Measurements from ENCODE around the gene DACH1.

Gene DACH1

DNA sequence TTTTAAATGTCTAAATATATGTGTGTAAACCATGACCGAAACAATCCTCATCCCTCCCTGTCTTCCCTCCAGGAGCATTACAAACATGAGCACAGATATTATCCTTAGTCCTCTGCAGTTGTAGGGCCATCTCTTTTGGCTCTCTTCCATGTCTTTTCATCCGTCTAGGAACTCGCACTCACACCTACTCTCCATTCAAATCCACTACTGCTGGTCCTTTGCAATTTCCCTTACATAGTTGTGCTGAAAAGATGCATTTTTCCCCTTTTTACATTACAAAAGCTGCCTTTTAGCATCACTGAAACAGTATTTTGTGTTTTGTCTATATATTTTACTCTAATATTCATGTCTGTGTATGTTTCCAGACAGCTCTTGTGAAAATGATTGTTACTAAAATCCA is 237.8 kb downstream of the DACH1 start:
- no peak overlapping the region for H3K27ac ChIP-seq (ENCODE audit: low read length)
- H3K36me3 ChIP-seq (ENCODE audit: control insufficient read depth, insufficient read depth, low read length): no peaks in the 10 kb centered on the region
- no peaks in the 10 kb centered on the region for H3K9me3 ChIP-seq (ENCODE audit: control insufficient read depth, insufficient read depth, low read length)
- no peak overlapping the region for H3K4me3 ChIP-seq (ENCODE audit: low read length)
- no peak for DNase-seq (ENCODE audit: low read depth, low spot score)
- no peaks in the 10 kb centered on the region for H3K27me3 ChIP-seq (ENCODE audit: control insufficient read depth, insufficient read depth, low read length)
- no CpG with 5 or more reads among the region's 3 CpGs for WGBS (ENCODE audit: insufficient coverage, insufficient read length)
- peaks cover 3% of the 10 kb centered on the region; the same call in 1 of the 2 replicates for H3K4me1 ChIP-seq (ENCODE audit: control insufficient read depth, insufficient read depth, low read length)

DNA sequence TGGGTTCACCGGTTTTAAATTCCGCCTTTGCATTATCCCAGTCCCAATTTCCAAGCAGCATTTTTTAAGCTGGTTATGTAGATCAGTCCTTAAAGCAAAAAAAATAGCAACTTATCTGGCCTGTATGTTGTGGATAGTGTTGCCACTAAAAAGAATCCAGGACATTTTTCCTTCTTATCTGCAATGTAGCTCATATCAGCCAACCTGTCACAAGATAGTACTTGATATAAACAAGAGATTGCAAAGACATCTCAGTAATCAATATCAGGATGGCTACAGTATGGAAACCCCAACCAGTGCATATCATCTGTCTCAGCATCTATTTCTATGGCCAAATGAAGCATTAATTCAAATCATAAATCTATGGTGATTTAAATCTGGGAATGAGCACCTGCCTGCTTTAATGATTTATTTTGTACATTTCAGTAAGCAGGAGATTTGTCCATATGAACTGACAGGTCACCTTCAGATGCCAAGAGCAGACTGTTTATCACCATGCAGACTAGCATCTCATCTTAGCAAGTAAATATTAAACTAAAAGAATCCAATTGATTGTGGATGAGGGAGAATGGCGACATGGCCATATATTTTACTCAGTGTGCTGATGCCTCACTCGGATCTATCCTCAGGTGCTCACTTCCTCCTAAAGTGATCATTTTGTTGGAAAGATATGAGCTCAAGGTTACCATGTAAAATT is 240.4 kb downstream of the DACH1 start:
- no CpG with 5 or more reads among the region's 4 CpGs for WGBS (ENCODE audit: insufficient coverage, insufficient read length)

DNA sequence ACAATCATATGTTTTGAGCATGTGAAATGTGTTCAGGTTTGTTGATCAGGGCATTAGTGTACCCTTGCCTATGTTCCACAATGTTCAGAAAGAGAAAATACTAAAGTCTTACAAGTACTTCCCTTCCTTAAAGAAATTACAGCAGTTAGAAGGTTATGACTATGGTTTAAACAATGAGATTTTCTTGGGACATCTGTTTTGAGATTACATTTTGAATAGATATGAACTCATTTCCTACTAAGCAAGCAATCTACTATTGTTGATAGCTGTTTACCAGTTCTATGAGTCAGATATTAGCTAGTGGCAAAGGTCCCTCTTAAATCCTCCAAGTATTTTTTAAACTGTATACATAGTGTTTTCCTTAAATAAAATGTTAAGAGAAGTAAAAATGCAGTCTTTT is 241.3 kb downstream of the DACH1 start:
- H3K36me3 ChIP-seq (ENCODE audit: control insufficient read depth, insufficient read depth, low read length): no peaks in the 10 kb centered on the region
- H3K27ac ChIP-seq (ENCODE audit: low read length): no peak overlapping the region
- no peak for DNase-seq (ENCODE audit: low read depth, low spot score)
- no peak overlapping the region for H3K4me3 ChIP-seq (ENCODE audit: low read length)
- H3K4me1 ChIP-seq (ENCODE audit: control insufficient read depth, insufficient read depth, low read length): peaks cover 3% of the 10 kb centered on the region; the same call in 1 of the 2 replicates
- no peaks in the 10 kb centered on the region for H3K9me3 ChIP-seq (ENCODE audit: control insufficient read depth, insufficient read depth, low read length)
- no peaks in the 10 kb centered on the region for H3K27me3 ChIP-seq (ENCODE audit: control insufficient read depth, insufficient read depth, low read length)

More for the DNA sequence above, 240.4 kb downstream of the DACH1 start:
- no peaks in the 10 kb centered on the region for H3K9me3 ChIP-seq (ENCODE audit: control insufficient read depth, insufficient read depth, low read length)
- DNase-seq (ENCODE audit: low read depth, low spot score): no peak
- peaks cover 3% of the 10 kb centered on the region; the same call in 1 of the 2 replicates for H3K4me1 ChIP-seq (ENCODE audit: control insufficient read depth, insufficient read depth, low read length)
- H3K27me3 ChIP-seq (ENCODE audit: control insufficient read depth, insufficient read depth, low read length): no peaks in the 10 kb centered on the region
- no peak overlapping the region for H3K4me3 ChIP-seq (ENCODE audit: low read length)
- H3K36me3 ChIP-seq (ENCODE audit: control insufficient read depth, insufficient read depth, low read length): no peaks in the 10 kb centered on the region
- H3K27ac ChIP-seq (ENCODE audit: low read length): no peak overlapping the region

DNA sequence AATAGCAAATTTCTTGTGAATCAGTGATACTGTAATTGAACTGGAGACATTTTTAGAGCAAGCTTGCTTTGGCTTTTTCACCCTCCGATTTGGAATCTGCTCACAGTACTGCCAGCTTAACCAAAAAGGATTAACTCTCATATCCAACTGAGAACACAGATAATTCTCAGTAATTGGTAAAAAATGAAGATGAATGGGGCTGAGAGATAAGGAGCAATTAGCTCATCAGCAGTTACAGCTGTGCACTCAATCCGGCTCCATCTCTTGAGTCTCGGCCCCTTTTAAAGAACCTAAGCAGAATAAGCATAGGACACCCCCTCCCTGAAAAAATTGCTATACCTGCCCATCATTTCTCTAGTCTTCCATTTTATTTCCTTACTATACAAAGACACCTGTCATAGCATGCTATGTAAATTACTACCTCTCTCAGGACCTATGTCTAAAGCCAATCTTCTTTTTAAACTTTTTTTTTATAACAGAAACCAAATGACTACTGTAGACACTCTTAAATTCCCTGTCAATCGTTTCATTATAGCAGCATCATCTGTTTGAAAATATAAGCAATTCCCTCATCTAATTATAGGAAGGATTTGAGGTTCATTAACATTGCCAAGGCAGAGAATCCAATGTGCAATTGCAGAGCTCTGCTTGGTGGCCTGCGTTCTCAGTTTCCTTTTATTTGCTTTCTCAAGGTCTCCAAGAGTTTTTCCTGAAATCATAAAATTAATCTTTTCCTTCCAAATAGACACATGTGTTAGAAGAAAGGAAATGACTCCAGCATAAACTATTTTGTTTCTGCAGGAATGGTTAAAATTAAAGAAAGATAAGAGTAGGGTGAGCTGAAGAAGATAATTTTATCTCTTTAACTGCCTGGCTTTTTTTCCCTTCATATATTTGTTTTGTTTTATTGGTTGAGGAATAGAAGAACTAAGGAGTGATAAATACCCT is 242.1 kb downstream of the DACH1 start:
- Histone ChIP-seq H3K27ac (ENCODE audit: low read length) (no peak overlapping the region), H3K4me1 (ENCODE audit: control insufficient read depth, insufficient read depth, low read length) (peaks cover 3% of the 10 kb centered on the region; the same call in 1 of the 2 replicates), H3K9me3 (ENCODE audit: control insufficient read depth, insufficient read depth, low read length) (no peaks in the 10 kb centered on the region), H3K36me3 (ENCODE audit: control insufficient read depth, insufficient read depth, low read length) (no peaks in the 10 kb centered on the region), H3K27me3 (ENCODE audit: control insufficient read depth, insufficient read depth, low read length) (no peaks in the 10 kb centered on the region), H3K4me3 (ENCODE audit: low read length) (no peak overlapping the region)
- no CpG with 5 or more reads among the region's 5 CpGs for WGBS (ENCODE audit: insufficient coverage, insufficient read length)
- no peak for DNase-seq (ENCODE audit: low read depth, low spot score)

DNA sequence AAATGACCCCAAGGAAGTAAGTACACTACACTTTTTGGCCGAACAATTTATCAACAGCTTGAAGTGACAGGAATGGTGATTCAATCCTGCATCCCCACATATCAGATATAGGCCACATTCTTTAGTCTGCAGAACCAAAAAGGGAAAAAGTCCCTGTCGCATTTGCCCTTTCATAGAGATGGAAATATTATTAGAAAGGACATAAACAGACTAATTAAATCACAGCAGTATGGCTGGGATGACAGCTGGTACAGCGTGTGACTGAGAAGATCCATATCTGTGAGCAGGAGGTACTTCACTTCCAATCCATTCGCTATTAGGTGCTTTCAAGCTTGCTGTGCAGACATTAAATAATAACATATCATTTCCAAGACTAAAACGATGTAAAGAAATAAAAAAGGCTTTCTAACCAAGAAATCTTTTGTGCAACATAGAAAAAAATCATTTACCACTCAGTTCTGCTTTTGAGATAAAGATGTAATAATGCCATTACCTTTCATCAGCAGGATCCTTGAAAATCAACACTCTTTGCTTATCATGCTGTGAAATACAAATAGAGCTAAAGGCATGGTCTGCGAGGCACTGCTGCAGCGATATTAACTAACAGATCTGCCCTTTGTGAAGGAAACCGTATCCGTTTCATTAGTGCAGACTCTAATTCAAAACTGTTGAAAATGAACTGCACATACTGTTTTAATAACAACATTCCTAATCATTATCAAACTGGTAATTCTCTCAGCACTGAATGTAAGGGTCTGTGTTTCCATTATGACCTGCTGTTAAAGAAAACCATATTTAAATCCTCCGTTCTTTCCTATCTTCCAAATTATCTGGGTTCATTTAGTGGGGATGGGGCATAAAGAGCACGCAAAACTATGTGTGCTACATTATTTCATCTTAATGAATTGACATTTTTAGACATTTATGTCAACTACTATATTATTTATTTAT is 245.6 kb downstream of the DACH1 start:
- no peak overlapping the region for H3K4me3 ChIP-seq (ENCODE audit: low read length)
- no peaks in the 10 kb centered on the region for H3K36me3 ChIP-seq (ENCODE audit: control insufficient read depth, insufficient read depth, low read length)
- no peaks in the 10 kb centered on the region for H3K27me3 ChIP-seq (ENCODE audit: control insufficient read depth, insufficient read depth, low read length)
- H3K27ac ChIP-seq (ENCODE audit: low read length): no peak overlapping the region
- DNase-seq (ENCODE audit: low read depth, low spot score): no peak
- no peaks in the 10 kb centered on the region for H3K4me1 ChIP-seq (ENCODE audit: control insufficient read depth, insufficient read depth, low read length)
- no CpG with 5 or more reads among the region's 11 CpGs for WGBS (ENCODE audit: insufficient coverage, insufficient read length)
- no peaks in the 10 kb centered on the region for H3K9me3 ChIP-seq (ENCODE audit: control insufficient read depth, insufficient read depth, low read length)

DNA sequence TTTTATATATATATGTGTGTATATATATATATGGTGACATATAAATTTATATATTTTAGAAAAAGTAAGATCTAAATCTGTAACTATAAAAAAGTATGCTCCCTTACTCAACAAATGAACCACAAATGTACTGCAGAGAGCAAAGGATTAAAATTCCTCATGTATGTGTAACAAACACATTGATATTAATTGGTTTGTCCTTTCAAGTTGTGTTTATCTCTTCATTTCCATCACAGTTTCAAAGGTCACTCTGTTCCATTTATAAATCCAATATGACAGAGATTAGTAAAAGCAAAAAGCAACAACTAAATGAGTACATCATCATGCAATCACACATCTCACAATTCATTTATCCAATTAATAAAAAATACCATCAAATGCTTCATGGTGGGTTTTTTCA is 247.9 kb downstream of the DACH1 start:
- no peaks in the 10 kb centered on the region for H3K4me1 ChIP-seq (ENCODE audit: control insufficient read depth, insufficient read depth, low read length)
- H3K27me3 ChIP-seq (ENCODE audit: control insufficient read depth, insufficient read depth, low read length): no peaks in the 10 kb centered on the region
- no peaks in the 10 kb centered on the region for H3K9me3 ChIP-seq (ENCODE audit: control insufficient read depth, insufficient read depth, low read length)
- H3K27ac ChIP-seq (ENCODE audit: low read length): no peak overlapping the region
- no peak overlapping the region for H3K4me3 ChIP-seq (ENCODE audit: low read length)
- no peak for DNase-seq (ENCODE audit: low read depth, low spot score)
- no peaks in the 10 kb centered on the region for H3K36me3 ChIP-seq (ENCODE audit: control insufficient read depth, insufficient read depth, low read length)

DNA sequence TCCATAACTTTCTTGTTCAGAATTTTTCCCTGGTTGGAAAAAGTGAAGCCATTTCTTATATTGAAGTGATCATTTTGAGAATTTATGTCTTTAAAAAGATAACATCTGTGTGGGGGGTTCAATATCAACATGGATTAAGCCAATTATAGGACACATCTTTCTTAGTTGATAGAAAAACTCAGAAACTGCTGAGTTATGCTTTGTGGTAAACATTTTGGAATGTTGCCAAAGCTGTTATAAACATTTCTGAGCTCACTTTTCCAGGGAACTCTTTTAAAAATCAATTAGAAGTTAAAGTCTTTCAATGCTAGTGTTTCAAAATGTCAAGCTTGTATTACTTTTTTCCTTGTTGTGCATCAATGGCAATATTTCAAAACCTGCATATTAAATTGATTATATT is 248.8 kb downstream of the DACH1 start:
- Histone ChIP-seq H3K27ac (ENCODE audit: low read length) (no peak overlapping the region), H3K36me3 (ENCODE audit: control insufficient read depth, insufficient read depth, low read length) (no peaks in the 10 kb centered on the region), H3K9me3 (ENCODE audit: control insufficient read depth, insufficient read depth, low read length) (no peaks in the 10 kb centered on the region), H3K4me1 (ENCODE audit: control insufficient read depth, insufficient read depth, low read length) (no peaks in the 10 kb centered on the region), H3K4me3 (ENCODE audit: low read length) (no peak overlapping the region), H3K27me3 (ENCODE audit: control insufficient read depth, insufficient read depth, low read length) (no peaks in the 10 kb centered on the region)
- no peak for DNase-seq (ENCODE audit: low read depth, low spot score)

DNA sequence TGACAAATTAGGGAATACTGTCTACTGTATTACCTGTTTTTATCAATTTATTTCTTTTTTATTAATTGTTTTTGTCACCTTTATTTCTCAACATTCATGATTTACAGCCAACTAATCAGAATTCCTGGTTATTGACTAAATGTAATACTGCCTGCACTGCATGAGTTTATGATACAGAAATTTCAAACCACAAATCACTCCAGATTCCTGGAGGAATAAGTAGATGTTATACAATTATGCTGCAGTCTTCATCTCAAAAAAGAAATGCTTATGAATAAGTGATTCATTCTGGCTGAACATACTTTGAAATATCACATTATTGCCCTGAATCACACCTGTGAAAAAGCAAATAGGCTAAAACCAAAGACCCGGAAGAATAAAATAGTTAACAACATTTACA is 249.7 kb downstream of the DACH1 start:
- Histone ChIP-seq H3K27ac (ENCODE audit: low read length) (no peak overlapping the region), H3K9me3 (ENCODE audit: control insufficient read depth, insufficient read depth, low read length) (no peaks in the 10 kb centered on the region), H3K4me1 (ENCODE audit: control insufficient read depth, insufficient read depth, low read length) (no peaks in the 10 kb centered on the region), H3K27me3 (ENCODE audit: control insufficient read depth, insufficient read depth, low read length) (no peaks in the 10 kb centered on the region), H3K36me3 (ENCODE audit: control insufficient read depth, insufficient read depth, low read length) (no peaks in the 10 kb centered on the region), H3K4me3 (ENCODE audit: low read length) (no peak overlapping the region)
- DNase-seq (ENCODE audit: low read depth, low spot score): no peak
- WGBS (ENCODE audit: insufficient coverage, insufficient read length): no CpG with 5 or more reads among the region's 1 CpG

DNA sequence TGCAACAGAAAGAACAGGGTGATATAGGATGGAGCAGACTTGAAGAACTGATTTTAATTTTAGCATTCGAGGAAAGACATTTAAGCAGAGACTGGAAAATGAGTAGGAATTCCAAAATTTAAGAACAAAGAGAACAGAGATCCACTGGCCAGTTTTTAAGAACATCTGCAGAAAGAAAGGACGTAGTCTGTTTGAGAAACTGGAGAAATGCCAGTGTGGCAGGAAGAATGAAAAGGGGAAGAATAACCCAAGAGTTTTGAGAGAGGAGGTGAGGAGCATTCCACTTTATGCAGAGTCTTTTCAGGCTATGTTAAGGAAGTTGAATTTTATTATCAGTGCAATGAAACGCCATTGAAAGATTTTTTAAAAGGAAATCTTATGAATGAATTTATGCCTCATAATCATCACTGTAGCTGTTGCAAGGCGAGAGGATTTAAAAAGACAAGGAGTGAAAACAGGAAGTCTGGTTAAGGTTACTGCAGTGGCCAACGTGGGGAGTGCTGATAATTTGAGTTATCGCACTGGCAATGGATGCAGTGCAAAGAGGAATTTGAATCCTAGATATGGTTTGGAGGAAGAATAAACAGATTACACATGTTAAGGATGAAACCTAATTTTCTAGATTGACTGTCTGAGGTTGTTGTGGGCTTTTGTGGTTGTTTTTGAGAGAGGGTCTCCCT is 253.8 kb downstream of the DACH1 start:
- Histone ChIP-seq H3K9me3 (ENCODE audit: control insufficient read depth, insufficient read depth, low read length) (no peaks in the 10 kb centered on the region), H3K27me3 (ENCODE audit: control insufficient read depth, insufficient read depth, low read length) (no peaks in the 10 kb centered on the region), H3K27ac (ENCODE audit: low read length) (no peak overlapping the region), H3K36me3 (ENCODE audit: control insufficient read depth, insufficient read depth, low read length) (no peaks in the 10 kb centered on the region), H3K4me1 (ENCODE audit: control insufficient read depth, insufficient read depth, low read length) (no peaks in the 10 kb centered on the region), H3K4me3 (ENCODE audit: low read length) (no peak overlapping the region)
- no CpG with 5 or more reads among the region's 6 CpGs for WGBS (ENCODE audit: insufficient coverage, insufficient read length)
- no peak for DNase-seq (ENCODE audit: low read depth, low spot score)

DNA sequence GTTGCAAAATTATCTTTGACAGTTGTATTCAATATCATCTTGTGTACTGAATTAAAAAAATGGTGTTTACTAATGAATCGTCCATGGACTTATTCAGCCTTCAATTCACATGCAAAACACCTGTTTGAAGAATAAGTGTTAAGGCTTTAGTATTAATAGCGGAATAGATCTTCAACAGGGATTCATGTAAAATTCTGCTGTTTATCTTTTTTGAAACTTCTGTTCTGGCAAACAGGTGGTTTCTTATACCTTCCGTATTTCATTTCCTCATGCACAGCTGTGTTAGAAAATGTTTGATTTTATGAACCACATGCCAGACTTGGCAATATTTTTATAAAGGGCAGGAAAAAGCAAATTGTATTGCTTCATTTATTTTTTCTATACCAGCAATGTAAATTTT is 255.7 kb downstream of the DACH1 start:
- no peaks in the 10 kb centered on the region for H3K9me3 ChIP-seq (ENCODE audit: control insufficient read depth, insufficient read depth, low read length)
- no peaks in the 10 kb centered on the region for H3K36me3 ChIP-seq (ENCODE audit: control insufficient read depth, insufficient read depth, low read length)
- DNase-seq (ENCODE audit: low read depth, low spot score): no peak
- no peak overlapping the region for H3K4me3 ChIP-seq (ENCODE audit: low read length)
- no peaks in the 10 kb centered on the region for H3K4me1 ChIP-seq (ENCODE audit: control insufficient read depth, insufficient read depth, low read length)
- H3K27me3 ChIP-seq (ENCODE audit: control insufficient read depth, insufficient read depth, low read length): no peaks in the 10 kb centered on the region
- WGBS (ENCODE audit: insufficient coverage, insufficient read length): no CpG with 5 or more reads among the region's 3 CpGs
- H3K27ac ChIP-seq (ENCODE audit: low read length): no peak overlapping the region
